HepG2 (cell line): ENCODE results near the gene ZBTB46. TPM values are rescaled to one million over a fixed set of nuclear protein-coding genes. Genes with fewer than 3 reads are reported as not detected.

Experiments used
- ATF7-NPFF ChIP-seq: sonication (generic); formaldehyde crosslinking; IDR thresholded peaks from 2 replicates; pipeline ENCODE4 v1.8.1; 2023; ENCODE audit warnings: mild to moderate bottlenecking, low read depth, missing genetic modification reagents, moderate library complexity
- EZH2 ChIP-seq: conservative IDR thresholded peaks from 2 replicates; pipeline ENCODE4 v1.6.1; 2012; ENCODE audit warnings: mild to moderate bottlenecking, low read depth, low read length, moderate library complexity
- JUND ChIP-seq: sonication (generic); formaldehyde crosslinking; IDR thresholded peaks from 2 replicates; pipeline ENCODE4 v1.8.0; 2022; ENCODE audit warnings: mild to moderate bottlenecking, missing genetic modification reagents
- KLF9 ChIP-seq: IDR thresholded peaks from 2 replicates; pipeline ENCODE4 v1.6.1; 2016; ENCODE audit warnings: low read depth
- MAFF ChIP-seq: IDR thresholded peaks from 2 replicates; pipeline ENCODE4 v1.6.1; 2011; ENCODE audit warnings: low read depth, low read length, improper control_type of control experiment
- MAFG ChIP-seq: sonication (generic); formaldehyde crosslinking; IDR thresholded peaks from 2 replicates; pipeline ENCODE4 v1.5.1; 2020; ENCODE audit warnings: mild to moderate bottlenecking, missing genetic modification reagents
- MAFK ChIP-seq, 2 experiments: IDR thresholded peaks in 1 of 2; conservative IDR thresholded peaks in 1 of 2; 2 replicates each; pipeline ENCODE4 v1.6.1; 2011; ENCODE audit warnings: improper control_type of control experiment in 2 of 2, low read length in 2 of 2
- MBD4 ChIP-seq: IDR thresholded peaks from 2 replicates; pipeline ENCODE4 v1.6.1; 2012; ENCODE audit warnings: low read length, inconsistent platforms, borderline replicate concordance
- NR2C2 ChIP-seq: sonication (generic); formaldehyde crosslinking; IDR thresholded peaks from 2 replicates; pipeline ENCODE4 v1.4.0; 2020; ENCODE audit warnings: missing genetic modification reagents, mild to moderate bottlenecking, moderate library complexity, borderline replicate concordance
- PCBP2 ChIP-seq: fragments of 200-400 bp; formaldehyde crosslinking; optimal IDR thresholded peaks from 2 replicates; pipeline ENCODE3; 2018; ENCODE audit warnings: low read length, low read depth; ENCODE audit not compliant: poor library complexity, severe bottlenecking
- PHF8 ChIP-seq: sonication (generic); formaldehyde crosslinking; IDR thresholded peaks from 2 replicates; pipeline ENCODE4 v1.5.0; 2020; ENCODE audit warnings: missing genetic modification reagents
- PRMT3 ChIP-seq: sonication (generic); formaldehyde crosslinking; IDR thresholded peaks from 2 replicates; pipeline ENCODE4 v1.8.1; 2022; ENCODE audit warnings: low read depth, mild to moderate bottlenecking, moderate library complexity, missing genetic modification reagents, borderline replicate concordance
- ZKSCAN1 ChIP-seq: fragments of 150-350 bp; IDR thresholded peaks from 2 replicates; pipeline ENCODE4 v1.6.1; 2014; ENCODE audit warnings: low read length
- ZNF24 ChIP-seq: fragments of 450-650 bp; IDR thresholded peaks from 2 replicates; pipeline ENCODE4 v1.6.1; 2017; ENCODE audit warnings: antibody characterized with exemption, mild to moderate bottlenecking
- ZNF274 ChIP-seq: sonication (generic); formaldehyde crosslinking; IDR thresholded peaks from 2 replicates; pipeline ENCODE4 v1.5.1; 2020; ENCODE audit warnings: mild to moderate bottlenecking, missing genetic modification reagents
- ZNF354B ChIP-seq: sonication (generic); formaldehyde crosslinking; IDR thresholded peaks from 2 replicates; pipeline ENCODE4 v1.8.0; 2022; ENCODE audit warnings: mild to moderate bottlenecking, missing genetic modification reagents
- ZNF44 ChIP-seq: sonication (generic); formaldehyde crosslinking; IDR thresholded peaks from 2 replicates; pipeline ENCODE4 v1.5.1; 2020; ENCODE audit warnings: mild to moderate bottlenecking, missing genetic modification reagents
- ZNF496 ChIP-seq: sonication (generic); formaldehyde crosslinking; IDR thresholded peaks from 2 replicates; pipeline ENCODE4 v1.8.1; 2023; ENCODE audit warnings: mild to moderate bottlenecking, moderate library complexity, missing genetic modification reagents; ENCODE audit not compliant: insufficient replicate concordance
- ZNF660 ChIP-seq: sonication (generic); formaldehyde crosslinking; IDR thresholded peaks from 2 replicates; pipeline ENCODE4 v1.5.1; 2020; ENCODE audit warnings: mild to moderate bottlenecking, low read depth, missing genetic modification reagents, borderline replicate concordance
- ZNF678 ChIP-seq: sonication (generic); formaldehyde crosslinking; IDR thresholded peaks from 2 replicates; pipeline ENCODE4 v1.4.0; 2020; ENCODE audit warnings: mild to moderate bottlenecking, missing genetic modification reagents
- ZNF75D ChIP-seq: sonication (generic); formaldehyde crosslinking; IDR thresholded peaks from 2 replicates; pipeline ENCODE4 v1.8.1; 2023; ENCODE audit warnings: missing genetic modification reagents, mild to moderate bottlenecking, borderline replicate concordance
- ZNF766 ChIP-seq: sonication (generic); formaldehyde crosslinking; IDR thresholded peaks from 2 replicates; pipeline ENCODE4 v1.5.0; 2020; ENCODE audit warnings: missing genetic modification reagents, borderline replicate concordance
- ZNF850 ChIP-seq: sonication (generic); formaldehyde crosslinking; conservative IDR thresholded peaks from 2 replicates; pipeline ENCODE4 v1.9.0; 2021; ENCODE audit warnings: mild to moderate bottlenecking, missing genetic modification reagents
- polyA plus RNA-seq, 8 experiments: library from polyadenylated mRNA; depleted of rRNA in 3 of 8; stranded (reverse) in 7 of 8; unstranded in 1 of 8; fragments of >200 nt; fragmentation: Illumina TruSeq in 4 of 8; extraction: Trizol in 4 of 8; gene quantifications; 2 replicates each; pipeline versions ENCODE4 v1.2.1 to v1.2.3, GENCODE V29; 2011 to 2016; ENCODE audit warnings: low read depth in 4 of 8, missing spikeins in 1 of 8, mixed read lengths in 1 of 8; ENCODE audit not compliant: insufficient read depth in 1 of 8
- total RNA-seq, 5 experiments: library from RNA; depleted of rRNA; stranded (reverse); fragments of >200 nt; fragmentation: Illumina TruSeq; extraction: Trizol; gene quantifications; 2 replicates each; pipeline ENCODE4 v1.2.3, GENCODE V29; 2016; ENCODE audit warnings: low read depth in 1 of 5
- TF ChIP-seq, protein P1 (sequence below): sonication (generic); formaldehyde crosslinking; conservative IDR thresholded peaks from 2 replicates; pipeline ENCODE4 v1.4.0; 2020; ENCODE audit warnings: missing genetic modification reagents
- TF ChIP-seq, protein P2 (sequence below): sonication (generic); formaldehyde crosslinking; conservative IDR thresholded peaks from 2 replicates; pipeline ENCODE4 v1.8.0; 2022; ENCODE audit warnings: low read depth, missing genetic modification reagents
- TF ChIP-seq, protein P3 (sequence below): fragments of 450-650 bp; IDR thresholded peaks from 2 replicates; pipeline ENCODE4 v1.6.1; 2017

Gene ZBTB46
- total and polyA plus RNA-seq, 2 of the 13 experiments (the other 11 are each of a cell fraction or from before 2014, with no cell fraction given) = 1.6 to 13.5 TPM

DNA sequence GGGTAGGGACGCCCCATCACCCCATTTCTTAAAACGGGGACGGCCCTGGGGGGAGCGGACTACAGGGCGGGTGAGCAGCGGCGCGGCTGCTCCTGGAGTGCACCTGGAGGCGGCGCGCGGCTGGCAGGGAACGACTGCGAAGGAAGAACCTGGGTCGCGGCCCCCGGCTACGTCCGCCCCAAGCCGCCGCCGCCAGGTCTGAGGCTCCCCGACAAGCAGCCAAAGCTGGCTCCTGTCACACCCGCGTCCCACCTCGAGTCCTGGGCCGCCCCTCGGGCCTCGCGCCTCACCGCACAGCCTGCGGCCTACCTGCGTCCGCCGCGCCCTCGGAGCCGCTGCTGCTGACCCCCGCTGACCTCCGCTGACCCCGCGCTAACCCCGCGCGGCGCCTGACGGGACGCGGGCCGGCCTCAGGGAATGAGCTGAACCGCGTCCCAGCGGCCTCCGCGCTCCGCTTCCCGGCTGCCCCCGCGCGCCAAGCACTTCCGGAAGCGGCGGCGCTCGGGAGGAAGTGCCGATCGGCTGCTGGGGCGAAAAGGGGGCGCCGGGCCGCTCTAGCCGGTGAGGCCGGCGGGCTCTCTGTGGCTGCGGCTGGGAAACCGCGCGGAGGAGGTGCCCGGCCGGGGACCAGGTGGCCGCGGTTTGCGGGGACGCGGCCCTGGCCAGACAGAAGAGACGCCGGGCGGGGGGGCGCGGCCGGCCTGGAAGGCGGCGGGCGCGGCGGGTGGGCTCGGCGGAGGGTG, 123.3 kb downstream of the ZBTB46 start, which contains the start of the genes ARFRP1 and ZGPAT (continued):
- TF ChIP-seq PCBP2 (no peak), MAFF (no peak; the same call in 1 of the 2 replicates), ZKSCAN1 (peak; percentile 14; the same call in 1 of the 2 replicates), ZNF660 (CRISPR knock-in tag) (no peak), JUND (CRISPR knock-in tag) (peak; percentile 88), ZNF678 (0 out of 2 replicates have a peak, but pooled peaks have one; percentile 97), ZNF274 (CRISPR knock-in tag) (peak; percentile 41; the same call in 1 of the 2 replicates), ZNF75D (CRISPR knock-in tag) (peak; percentile 78; the same call in 1 of the 2 replicates), MAFK (conservative IDR thresholded peaks at IDR 0.05 in 1 of 2, IDR thresholded peaks at IDR 0.05 in 1 of 2; ENCODE audit: low read length in 2 of 2) (no peak), PHF8 (CRISPR knock-in tag) (peak; percentile 98), ZNF24 (no peak), ZNF766 (CRISPR knock-in tag) (peak; percentile 93), ZNF354B (CRISPR knock-in tag) (peak; percentile 98), KLF9 (CRISPR knock-in tag) (peak; percentile 74; the same call in 1 of the 2 replicates), ZNF44 (CRISPR knock-in tag) (peak; percentile 81; the same call in 1 of the 2 replicates), PRMT3 (CRISPR knock-in tag) (0 out of 2 replicates have a peak, but pooled peaks have one; percentile 51), ATF7-NPFF (CRISPR knock-in tag) (peak; percentile 96), EZH2 (no peak), ZNF850 (CRISPR knock-in tag) (no peak), MBD4 (no peak), ZNF496 (no peak), MAFG (peak; percentile 81; the same call in 1 of the 2 replicates), NR2C2 (peak; percentile 100)
- TF ChIP-seq, protein P1, sequence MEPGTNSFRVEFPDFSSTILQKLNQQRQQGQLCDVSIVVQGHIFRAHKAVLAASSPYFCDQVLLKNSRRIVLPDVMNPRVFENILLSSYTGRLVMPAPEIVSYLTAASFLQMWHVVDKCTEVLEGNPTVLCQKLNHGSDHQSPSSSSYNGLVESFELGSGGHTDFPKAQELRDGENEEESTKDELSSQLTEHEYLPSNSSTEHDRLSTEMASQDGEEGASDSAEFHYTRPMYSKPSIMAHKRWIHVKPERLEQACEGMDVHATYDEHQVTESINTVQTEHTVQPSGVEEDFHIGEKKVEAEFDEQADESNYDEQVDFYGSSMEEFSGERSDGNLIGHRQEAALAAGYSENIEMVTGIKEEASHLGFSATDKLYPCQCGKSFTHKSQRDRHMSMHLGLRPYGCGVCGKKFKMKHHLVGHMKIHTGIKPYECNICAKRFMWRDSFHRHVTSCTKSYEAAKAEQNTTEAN (CRISPR knock-in tag) = peak; percentile 81
- TF ChIP-seq, protein P2, sequence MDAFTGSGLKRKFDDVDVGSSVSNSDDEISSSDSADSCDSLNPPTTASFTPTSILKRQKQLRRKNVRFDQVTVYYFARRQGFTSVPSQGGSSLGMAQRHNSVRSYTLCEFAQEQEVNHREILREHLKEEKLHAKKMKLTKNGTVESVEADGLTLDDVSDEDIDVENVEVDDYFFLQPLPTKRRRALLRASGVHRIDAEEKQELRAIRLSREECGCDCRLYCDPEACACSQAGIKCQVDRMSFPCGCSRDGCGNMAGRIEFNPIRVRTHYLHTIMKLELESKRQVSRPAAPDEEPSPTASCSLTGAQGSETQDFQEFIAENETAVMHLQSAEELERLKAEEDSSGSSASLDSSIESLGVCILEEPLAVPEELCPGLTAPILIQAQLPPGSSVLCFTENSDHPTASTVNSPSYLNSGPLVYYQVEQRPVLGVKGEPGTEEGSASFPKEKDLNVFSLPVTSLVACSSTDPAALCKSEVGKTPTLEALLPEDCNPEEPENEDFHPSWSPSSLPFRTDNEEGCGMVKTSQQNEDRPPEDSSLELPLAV = peak; percentile 93
- TF ChIP-seq, protein P3, sequence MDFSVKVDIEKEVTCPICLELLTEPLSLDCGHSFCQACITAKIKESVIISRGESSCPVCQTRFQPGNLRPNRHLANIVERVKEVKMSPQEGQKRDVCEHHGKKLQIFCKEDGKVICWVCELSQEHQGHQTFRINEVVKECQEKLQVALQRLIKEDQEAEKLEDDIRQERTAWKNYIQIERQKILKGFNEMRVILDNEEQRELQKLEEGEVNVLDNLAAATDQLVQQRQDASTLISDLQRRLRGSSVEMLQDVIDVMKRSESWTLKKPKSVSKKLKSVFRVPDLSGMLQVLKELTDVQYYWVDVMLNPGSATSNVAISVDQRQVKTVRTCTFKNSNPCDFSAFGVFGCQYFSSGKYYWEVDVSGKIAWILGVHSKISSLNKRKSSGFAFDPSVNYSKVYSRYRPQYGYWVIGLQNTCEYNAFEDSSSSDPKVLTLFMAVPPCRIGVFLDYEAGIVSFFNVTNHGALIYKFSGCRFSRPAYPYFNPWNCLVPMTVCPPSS = no peak
